GM21360 (cell line): ENCODE measurements around the gene RNF6.
"Not testable (repeated sequence)": the region's sequence is repeated elsewhere in the genome, so short reads cannot be mapped to it uniquely, and the experiment has no call there.

Experiments used
- ATAC-seq: cut with Tn5 transposase; IDR thresholded peaks from one replicate; pipeline ENCODE4 v1.9.1; 2021; ENCODE audit warnings: mild to moderate bottlenecking, moderate library complexity; ENCODE audit not compliant: unreplicated experiment

The RNF6 gene

GRCh38 chr13:26221721-26222519 lies at the start of gene RNF6:
TSS of gene RNF6 (minus strand) at chr13:26222314. CDS start at chr13:26219649, 2,665 bp downstream.
- ATAC-seq = peak; percentile 91

DNA sequence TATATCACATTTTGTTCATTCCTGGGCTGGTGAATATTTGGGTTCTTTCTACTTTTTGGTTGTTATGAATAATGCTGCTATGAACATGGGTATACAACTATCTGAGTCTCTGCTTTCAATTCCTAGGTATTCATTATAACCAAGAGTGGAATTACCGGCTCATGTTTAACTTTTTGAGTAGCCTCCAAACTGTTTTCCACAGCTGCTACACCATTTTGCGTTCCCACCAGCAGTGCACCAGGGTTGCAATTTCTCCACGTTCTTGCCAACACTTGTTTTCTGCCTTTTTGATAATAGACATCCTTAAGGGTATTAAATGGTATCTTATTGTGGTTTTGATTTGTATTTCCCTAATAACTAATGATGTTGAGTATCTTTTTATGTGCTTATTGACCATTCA lies 48.6 kb upstream of the RNF6 start:
- ATAC-seq = no peak

GRCh38 chr13:26266311-26266710 lies 44.2 kb upstream of the RNF6 start:
- ATAC-seq = no peak

DNA sequence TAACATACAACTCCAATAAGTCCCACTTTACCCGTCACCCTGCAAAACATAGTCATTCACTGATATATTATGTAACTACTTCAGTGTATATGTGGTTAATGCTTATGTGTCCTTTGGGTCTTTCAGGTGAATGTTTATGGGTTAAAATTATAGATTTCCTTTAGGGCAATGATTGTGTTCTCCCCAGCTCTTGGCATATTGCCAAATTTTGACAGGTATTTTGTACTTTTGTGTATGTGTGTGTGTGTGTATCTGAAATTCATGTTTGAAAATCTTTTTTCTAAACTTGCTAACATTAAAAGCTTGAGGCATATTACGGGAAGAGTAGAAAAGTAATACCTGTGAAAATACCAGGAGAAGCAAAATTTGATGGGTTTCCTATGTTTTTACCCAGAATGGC lies 40.0 kb upstream of the RNF6 start:
- no peak for ATAC-seq

GRCh38 chr13:26259634-26260033 lies 37.5 kb upstream of the RNF6 start:
- ATAC-seq = no peak

DNA sequence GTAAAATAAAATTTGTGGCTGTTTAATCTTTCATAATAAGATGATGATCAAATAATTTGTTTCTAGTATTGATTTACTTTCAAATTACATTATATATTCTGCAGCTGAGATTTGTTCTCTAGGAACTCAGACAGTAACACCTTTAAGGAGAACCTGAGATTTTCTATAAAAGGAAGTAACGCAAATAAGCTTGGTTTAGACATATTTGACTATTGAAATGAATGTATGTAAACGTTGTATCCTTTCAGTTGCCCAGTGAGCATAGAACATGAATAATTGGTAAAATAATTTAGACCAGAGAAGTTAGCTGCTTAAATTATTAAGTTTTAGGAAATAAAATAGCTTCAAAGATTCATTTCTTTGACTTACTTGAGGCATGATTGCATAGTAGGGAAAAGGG lies 34.9 kb upstream of the RNF6 start:
- no peak for ATAC-seq

DNA sequence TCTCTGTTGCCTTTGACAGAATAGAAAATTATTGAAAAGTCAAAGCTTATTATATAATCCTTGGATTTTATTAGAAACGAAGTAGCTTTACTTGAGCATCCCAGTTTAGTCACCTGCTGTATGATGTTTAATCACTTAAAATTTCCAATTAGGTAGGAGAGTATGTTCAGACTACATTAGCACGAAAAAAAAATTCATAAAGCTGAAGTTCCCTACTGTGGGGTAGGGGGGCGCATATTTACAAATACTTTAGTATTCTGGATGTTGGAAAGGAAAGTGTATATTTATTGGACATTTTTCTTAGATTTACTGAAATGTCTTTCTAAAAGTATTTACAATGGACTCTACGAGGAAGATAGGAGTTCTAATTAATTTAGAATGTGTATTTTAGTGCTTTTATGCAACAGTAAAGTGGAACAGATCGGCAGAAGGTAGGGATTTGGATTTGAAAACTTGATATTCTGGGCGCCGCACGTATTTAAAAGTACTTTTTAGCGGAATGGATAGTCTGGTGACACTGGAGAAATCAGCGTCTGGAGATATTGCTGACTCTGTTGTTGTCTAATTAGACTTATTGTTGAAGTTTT lies 33.7 kb upstream of the RNF6 start:
- no peak for ATAC-seq

DNA sequence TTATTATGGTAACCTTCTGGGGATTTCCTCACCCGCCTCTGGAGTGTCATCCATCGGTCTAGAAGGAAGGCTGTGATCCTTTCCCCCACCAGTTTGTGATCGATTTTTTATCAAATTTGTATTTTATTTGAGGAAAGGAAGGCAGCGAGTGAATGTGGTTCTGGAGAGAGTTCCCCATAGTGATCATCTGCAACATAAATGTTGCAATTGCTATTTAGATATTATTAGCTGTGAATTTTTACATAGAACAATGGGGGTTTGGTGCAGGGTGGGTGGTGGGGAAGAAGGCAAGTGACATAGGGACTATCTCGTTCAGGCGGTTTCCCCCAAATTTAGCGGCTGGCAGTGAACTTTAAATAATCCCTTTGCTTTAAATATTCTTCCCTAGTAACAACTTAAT lies 33.0 kb upstream of the RNF6 start:
- no peak for ATAC-seq

DNA sequence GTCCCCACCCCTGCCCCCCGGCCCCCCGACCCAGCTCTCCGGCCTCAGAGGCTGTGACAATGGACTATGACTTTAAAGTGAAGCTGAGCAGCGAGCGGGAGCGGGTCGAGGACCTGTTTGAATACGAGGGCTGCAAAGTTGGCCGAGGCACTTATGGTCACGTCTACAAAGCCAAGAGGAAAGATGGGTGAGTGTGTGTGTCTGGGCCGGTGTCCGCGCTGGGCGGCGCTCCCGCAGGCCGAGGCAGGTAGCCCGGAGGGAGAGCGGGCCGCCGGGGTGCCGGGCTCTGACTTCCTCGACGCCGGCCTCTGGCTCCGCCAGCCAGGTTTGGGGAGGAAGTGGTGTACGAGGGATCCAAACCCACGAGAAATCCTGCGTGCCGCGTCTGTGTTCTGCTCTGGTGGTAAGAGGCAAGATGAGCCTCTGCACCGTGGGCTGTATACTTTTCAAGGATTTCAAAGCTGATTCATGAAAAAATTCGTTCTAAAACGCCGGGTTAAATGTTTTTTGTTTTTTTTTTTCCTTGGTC lies 32.5 kb upstream of the RNF6 start:
- peak; percentile 30 for ATAC-seq

- ATAC-seq = peak; percentile 81
Observed at GRCh38 chr13:26253787-26254582, 31.9 kb upstream of the RNF6 start, which contains the start of gene CDK8. TSS of gene CDK8 (plus strand) at chr13:26254129. CDS start at chr13:26254642, 513 bp downstream.

DNA sequence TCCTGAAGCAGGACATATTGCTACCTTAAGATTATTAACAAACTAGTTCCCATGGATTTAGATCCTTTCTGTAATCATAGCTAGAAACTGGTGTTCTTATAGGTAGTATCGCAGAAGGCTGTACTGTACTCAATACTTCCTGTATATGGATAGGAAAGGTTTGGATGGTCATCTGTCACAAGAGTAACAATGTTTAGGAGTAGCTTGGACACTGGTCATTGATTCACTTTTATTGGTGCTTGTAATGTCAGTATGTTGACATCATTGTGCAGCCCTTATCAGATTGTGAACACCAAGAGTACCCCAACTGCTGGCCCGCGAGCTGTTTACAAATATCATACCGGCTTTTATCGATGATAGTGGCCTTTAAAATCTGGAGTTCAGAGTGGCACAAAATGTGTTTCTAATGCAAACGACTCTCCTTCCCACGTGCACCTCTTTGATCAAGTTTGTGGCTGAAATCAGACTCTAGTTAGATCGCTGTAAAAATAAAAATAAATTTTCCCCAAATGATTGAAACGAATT lies 31.2 kb upstream of the RNF6 start:
- no peak for ATAC-seq

DNA sequence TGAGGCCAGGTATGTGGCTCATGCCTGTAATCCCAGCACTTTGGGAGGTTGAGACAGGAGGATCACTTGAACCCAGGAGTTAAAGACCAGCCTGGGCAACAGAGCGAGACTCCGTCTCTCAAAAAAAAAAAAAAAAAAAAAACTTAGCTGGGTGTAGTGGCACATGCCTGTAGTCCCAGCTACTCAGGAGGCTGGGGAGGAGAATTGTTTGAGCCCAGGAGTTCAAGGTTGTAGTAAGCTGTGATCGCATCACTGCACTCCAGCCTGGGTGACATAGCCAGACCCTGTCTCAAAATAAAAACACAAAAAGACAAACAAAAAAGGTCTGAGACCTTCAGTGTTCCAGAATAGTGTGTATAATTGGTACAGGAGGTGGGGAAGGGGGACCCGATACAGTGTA lies 29.9 kb upstream of the RNF6 start:
- ATAC-seq = not testable (repeated sequence)

DNA sequence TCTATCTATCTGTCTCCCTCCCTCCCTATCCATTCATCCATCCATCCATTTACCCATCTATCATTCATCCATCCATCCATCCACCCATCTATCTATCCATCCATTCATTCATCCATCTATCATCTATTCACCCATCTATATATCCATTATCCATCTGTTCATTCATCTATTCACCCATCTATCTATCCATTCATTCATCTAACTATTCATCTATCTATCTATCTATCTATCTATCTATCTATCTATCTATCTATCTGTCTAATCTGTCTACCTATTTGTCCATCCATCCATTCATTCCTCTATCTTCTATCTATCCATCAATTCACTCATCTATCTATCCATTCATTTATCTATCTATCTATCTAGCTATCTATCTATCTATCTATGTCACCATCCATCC lies 27.4 kb upstream of the RNF6 start:
- no peak for ATAC-seq

- ATAC-seq = no peak
Observed at GRCh38 chr13:26247608-26248007, 25.5 kb upstream of the RNF6 start.

- ATAC-seq = no peak
Observed at GRCh38 chr13:26247011-26247410, 24.9 kb upstream of the RNF6 start.

DNA sequence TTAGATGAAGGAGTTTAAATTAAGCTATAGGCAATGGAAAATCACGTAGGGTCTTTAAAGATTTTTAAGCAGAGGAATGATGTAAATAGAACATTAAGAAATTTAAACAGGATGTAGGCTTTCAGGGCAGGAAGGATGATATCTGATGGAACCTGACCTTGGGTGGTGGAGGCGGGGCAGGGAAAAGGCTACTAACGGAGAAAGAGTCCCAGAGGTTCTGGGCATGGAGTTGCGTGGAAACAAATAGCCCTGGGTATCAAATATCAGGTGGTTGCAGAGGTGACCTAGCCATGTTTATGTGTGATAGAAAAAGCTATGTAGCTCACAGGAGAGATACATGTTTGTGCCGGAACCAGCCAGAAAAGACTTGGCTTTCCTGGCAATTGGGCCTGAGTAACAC lies 24.0 kb upstream of the RNF6 start:
- ATAC-seq = no peak

DNA sequence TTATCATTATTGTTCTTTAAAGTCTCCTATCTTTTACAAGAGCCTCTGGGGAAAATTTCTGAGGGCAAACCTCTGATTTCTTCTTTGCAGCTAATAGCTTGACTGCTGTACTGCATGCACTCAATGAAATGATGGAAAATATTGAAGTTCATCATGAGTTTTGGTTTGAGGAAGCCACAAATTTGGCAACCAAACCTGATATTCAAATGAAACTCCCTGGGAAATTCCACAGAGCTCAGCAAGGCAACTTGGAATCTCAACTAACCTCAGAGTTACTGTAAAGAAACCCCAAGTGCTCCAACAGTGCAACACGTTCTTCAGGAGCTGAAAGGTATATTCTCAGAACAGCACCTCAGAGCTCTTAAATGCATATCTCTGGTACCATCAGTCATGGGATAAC lies 14.2 kb upstream of the RNF6 start:
- no peak for ATAC-seq

GRCh38 chr13:26230703-26231102 lies 8.6 kb upstream of the RNF6 start:
- no peak for ATAC-seq

- no peak for ATAC-seq
Observed at GRCh38 chr13:26229080-26229615, 7.0 kb upstream of the RNF6 start.

DNA sequence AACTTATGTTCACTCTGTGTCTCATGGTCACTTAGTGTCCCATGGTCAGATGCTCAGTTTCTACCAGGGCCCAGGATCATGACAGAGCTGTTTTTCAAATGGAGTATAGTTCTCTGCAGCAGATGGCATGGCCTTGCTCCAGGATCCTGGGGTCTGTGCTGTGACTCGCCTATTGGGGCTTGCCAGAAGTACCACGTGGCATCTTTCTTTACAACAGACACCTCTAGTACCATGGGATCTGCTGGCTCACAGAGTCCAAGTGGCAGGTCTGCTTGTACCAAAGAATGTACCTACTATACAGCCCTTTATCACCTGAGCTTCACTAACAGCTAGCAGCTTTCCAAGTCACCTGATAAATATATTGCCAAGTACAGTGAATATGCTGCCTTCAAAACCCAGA lies 6.0 kb upstream of the RNF6 start:
- ATAC-seq = no peak
